HG03095 (cell line): ENCODE data around the gene DNAJC5.

Experiments used
- ATAC-seq: cut with Tn5 transposase; IDR thresholded peaks from one replicate; pipeline ENCODE4 v1.9.1; 2021; ENCODE audit warnings: moderate library complexity; ENCODE audit not compliant: unreplicated experiment

DNAJC5 gene

DNA sequence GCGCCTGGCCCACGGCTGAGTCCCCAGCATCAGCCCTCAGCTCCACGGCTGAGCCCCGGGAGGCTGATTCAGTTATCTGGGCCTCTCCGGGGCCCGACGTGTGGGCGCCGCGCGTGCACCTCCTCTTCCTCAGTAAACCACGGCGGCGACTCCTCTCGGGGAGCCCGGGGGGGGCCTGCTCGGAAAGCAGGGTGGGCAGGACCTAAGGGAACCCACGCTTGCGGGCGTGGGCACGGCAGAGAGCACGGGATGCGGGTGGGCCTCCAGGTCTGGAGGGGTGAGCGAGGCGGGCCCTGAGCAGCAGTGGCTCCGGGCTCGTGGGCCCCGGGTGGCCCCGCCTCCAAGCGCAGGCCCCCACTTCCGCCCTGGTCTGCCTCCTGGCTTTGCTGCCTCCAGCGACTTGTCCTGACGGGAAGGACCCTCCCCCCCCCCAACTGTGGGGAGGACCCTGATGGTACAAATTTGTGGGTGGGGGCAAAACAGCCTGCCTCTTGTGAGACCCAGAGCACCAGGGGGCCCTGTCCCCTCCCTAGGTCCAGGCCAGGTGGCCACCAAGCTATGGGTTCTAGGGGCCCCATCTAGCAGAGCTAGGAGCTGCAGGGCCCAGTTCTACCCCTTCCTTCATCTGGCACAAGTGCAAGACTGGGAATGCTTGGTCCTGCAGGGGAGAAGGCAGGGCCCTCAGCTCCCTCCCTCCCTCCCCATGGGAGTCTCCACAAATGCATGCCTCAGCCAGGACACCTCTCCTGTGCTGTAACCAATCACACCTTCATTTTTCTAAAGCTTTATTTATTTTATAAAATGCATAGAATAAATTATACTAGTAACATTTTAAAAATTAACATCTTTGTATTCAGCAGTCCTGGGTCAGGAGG is 44.4 kb downstream of the DNAJC5 start:
- no peak for ATAC-seq

DNA sequence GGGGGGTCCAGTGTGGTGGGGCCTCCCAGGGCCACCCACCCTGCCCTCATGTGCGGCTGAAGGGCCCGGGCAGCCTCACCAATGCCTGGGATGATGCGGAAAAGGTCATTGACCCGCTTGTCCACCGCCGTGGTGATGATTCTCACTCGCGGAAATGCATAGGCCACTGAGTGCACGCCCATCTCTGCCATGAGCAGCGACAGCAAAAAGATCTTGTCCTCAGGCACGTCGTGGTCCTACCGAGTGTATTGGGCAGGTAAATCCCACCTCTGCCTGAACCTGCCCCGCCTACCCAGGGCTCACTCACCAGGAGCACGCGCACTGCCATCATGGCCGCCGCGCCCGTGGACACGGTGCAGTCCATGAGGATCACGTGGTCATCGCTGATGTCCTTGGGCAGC is 45.1 kb downstream of the DNAJC5 start:
- ATAC-seq = no peak

DNA sequence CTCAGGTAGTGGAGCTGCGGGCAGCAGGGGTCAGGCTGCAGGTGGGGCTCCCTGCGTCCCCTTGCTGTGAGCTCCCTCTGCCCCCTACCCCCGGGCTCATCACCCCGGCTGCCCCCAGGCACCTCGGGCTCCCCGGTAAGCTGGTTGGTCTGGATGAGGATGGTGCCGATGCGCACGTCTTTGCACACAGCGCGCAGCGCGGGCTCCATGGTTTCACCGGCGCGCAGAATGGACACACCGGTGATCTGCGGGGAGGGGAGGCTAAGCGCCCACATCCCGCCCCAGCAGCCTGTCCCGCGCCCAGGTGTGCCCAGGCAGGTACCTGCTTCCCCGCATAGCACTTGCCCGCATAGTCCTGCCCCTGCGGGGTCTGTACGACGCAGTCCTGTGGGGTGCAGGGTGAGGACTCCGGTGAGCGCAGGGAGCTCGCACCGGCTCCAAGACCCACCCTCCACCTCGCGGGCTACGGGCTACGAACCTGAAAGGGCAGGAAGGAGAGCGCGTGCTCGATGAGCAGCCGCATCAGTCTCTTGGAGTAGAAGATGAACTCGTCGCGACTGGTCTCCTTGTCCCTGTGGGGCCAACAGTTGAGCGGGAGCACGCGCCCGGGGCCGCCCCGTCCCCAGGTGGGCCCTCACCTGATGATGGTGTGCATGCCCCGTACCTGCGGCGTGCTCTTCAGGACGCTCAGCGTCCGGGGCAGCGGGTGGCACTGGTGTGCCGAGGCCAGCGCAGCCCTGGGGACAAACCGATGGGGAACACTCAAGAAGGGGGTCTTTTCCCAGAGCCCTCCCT is 45.7 kb downstream of the DNAJC5 start:
- no peak for ATAC-seq

DNA sequence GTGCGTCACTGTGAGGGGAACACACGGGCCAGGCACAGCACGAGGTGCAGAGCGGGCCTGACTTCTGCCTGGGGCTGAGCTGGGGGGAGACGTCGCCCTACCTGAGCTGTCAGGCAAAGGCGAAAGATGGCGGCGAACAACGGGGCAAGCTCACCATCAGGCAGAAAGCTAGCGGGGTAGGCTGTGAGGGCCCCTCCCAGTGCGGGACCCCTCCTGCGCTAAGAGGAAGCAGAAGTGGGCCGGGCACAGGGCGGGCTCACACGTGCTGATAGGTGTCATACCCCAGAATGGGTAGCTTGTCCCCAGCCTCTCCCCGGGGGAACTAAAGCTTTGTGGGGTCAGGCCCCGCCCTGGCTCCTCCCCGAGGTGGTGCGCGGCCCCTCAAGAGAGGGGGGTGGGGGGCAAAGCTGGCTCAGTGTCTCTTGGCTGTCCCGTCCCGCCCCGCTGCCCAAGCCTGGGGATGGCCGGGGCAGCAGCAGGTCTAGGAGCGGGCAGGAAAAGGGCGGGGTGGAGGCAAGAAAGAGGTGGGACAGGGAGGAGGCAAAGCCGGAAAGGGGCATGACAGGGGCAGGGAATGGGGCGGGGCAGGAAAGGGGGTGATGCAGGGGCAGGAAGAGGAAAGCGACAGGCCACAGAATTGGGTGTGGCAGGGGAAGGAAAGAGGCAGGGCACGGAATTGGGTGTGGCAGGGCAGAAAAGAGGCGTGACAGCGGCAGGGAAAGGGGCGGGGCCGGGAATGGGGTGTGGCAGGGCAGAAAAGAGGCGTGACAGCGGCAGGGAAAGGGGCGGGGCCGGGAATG is 46.6 kb downstream of the DNAJC5 start:
- ATAC-seq = no peak

DNA sequence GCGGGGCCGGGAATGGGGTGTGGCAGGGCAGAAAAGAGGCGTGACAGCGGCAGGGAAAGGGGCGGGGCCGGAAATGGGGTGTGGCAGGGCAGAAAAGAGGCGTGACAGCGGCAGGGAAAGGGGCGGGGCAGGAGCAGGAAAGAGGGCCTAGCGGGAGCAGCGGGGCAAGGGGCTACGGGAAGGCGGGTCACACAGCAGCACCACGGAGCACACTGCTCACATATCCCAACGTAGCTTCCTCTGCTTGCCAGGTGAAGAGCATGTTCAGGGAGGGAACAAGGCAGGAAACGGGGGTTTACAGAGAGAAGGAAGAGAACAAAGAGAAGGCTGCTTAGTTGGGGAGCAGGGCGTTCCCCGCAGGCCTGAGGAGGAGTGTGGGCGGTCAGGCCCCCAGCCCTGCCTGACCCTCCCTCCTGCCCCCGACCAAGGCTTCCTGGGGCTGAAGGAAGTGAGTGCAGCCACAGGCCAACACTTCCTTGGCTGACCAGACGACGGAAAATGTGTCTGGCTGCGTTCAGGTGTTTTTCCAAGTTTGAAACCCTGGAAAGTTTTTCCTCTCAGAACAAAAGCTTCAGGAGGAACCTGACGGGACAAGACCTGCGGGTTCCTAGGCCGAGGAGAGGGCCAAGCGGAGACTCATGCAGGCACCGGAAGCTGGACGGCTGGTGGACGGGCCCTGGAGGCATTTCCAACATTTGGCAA is 47.5 kb downstream of the DNAJC5 start:
- no peak for ATAC-seq

DNA sequence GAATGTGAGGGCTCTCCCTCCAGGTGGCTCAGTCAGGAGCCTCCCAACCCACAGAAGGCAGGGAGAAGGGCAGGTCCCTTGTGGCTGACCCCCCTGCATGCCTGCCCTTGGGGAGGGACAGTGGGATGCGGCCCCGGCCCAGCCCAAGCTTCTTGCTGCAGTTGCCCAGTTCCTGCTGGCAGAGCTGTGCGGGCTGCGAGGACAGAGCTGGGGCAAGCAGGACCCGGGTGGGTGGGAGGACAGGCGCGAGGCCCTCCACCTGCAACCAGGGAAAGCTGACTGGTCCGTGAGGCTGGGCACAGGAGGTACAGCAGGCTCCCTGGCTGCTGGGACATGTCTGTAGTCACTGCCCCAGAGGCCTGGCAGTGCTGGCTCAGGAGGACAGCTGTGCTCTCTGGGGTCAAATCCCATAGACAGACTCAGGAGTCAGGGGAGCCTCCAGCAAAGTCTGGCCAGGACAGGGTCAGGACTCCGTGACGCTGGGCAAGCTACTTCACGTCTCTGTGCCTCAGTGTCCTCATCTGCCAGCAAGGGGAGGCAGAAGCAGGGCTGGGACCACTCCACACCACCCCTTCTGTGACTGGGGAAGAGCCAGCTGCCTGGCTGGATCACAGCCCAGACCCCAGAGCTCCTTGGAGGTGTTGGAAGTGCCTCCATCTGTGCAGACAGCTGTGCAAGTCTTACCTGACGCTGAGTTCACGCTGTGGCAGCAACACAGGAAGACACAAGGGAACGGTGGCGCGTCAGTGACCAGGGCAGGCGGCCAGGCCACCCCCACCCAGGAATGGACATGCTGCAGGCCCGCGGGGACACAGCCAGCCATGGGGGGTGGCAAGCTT is 48.3 kb downstream of the DNAJC5 start:
- ATAC-seq = no peak

DNA sequence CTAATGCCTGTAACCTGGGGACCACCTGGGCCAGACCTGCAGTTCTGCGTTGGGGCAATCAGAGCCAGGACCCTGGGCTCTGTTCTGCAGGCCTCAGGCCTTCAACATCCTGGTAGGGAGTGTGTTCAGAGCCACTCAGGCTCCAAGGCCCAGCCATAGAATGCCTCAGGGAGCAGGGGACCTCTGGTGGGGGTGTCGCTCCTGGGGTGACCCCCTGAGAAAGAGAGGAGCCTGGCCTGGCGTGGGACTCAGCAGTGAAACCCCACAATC is 48.8 kb downstream of the DNAJC5 start:
- no peak for ATAC-seq

DNA sequence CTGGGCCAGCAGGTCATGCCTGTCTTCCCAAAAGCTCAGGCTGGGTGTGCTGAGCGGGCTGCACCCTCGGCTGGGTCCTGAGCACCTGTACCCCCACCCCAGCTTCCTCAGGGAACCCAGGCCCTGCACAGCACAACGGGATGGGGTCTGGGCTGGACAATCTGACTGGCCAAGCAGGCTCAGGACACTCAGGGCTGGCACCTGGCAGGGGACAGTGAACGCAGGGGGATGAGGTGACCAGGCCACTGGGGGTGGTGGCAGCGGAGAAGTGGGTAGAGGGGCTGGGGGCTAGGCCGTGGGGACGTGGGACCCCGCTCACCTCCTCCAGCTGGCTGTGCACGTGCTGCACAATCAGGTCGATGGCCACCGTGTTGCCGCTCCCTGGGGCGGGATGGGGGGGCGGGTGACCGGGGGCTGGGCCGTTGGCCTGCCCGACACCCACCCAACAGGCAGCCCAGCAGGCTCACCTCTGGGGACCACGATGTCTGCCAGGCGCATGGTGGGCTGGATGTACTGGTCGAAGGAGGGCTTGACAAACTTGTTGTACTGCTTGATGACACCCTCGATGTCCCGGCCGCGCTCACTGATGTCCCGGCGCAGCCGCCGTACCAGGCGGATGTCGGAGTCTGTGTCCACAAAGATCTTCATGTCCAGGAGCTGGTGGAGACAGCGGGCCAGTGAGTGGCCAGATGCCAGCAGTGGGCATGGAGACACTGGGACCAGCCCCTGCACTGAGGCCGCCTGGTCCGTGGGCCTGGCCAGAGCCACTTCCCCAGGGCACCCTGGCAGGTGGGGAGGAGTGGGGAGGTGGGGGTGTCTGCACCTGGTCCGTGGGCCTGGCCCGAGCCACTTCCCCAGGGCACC is 49.4 kb downstream of the DNAJC5 start:
- ATAC-seq = no peak

DNA sequence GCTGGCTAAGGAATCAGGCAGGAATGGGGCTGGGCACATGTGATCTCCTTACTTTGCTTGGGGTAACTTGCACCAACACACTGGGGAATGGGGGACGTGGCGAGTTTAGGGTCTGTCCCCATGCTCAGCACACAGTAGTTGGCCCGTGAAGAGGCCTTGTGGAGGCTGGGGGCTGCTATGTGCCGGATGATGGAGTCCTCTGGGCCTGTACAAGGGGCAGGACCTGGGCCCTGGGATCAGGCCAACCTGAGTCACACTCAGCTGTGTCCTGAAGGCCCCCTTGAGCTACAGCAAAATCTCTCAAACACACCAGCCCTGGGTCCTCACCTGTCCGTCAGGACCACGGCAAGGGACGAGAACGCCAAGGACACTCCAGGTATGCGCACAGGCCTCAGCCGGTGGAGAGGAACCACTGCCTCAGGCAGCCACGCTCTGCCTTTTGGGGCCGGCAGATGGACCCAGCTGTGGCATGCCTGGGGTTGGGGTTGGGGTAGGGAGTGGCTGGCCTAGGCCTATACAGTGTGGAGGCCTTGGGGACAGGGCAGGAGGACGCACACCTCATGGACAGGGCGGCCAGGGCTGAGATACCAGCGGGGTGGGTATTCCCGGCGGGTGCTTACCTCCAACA is 50.2 kb downstream of the DNAJC5 start:
- no peak for ATAC-seq

DNA sequence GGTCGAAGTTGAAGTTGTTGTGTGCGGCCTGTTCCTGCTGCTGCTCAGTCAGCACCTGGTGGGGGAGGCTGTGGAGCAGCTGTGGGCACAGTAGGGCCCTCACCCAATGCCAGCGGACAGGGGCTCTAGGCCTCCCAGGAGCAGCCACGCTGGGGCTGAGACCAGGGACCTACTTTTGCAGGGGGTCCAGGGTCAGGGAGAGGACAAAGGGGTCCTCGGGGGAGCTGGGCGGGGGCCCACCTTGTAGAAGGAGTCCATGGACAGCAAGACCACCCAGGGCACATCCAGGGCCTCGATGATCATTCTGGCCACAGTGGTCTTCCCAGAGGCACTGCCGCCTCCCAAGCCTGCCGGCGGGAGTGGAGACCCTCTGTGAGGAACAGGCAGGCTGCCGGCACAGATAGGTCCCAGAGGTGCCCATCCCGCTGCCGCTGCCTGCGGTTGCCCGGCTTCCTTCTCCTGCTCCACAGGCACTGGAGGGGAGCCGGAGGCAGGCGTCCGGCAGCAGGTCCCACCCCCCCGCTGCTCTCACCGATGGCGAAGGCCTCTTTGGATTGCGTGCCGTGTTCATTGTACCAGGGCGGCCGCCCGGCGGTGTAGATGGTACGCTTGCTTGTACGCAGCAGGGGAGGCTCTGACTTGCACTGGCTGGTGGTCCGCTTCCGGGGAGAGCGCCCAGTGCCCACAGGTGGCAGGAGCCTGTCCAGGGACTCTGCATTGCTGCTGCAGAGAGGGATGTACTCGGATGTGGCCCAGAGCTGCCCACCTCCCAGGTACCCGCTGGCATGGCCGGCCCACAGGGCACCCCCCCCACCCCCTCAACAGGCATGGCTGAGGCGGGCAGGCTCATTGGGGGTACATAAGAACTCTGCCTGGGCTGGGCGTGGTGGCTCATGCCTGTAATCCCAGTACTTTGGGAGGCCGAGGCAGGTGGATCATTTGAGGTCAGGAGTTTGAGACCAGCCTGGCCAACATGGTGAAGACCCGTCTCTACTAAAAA is 51.3 kb downstream of the DNAJC5 start:
- ATAC-seq = no peak

DNA sequence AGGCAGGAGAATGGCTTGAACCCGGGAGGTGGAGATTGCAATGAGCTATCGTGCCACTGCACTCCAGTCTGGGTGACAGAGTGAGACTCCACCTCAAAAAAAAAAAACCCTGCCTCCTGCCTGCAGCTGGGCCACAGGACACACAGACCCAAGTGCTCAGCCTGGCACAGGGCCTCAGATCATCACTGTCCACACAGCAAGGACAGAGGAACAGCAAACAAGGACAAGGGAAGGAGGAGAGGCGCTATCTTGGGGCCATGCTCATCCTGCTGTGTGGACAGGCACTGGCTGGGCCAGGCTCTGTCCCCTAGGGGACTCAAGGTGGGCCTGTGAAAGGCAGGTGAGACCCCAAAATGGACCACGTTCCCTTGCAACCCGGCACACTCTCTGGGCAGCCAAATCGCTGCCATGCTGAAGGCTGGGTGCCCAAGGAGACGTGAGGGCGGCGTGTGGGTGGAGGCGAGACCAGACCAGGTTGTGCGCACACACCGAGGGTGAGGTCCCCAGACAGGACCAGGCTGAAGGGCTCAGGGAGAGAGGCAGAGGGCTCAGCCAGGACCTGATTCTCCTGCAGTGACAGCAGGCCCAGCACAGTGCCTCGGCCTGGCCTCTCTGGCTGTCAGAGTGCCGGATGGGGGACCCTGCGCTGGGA is 52.2 kb downstream of the DNAJC5 start:
- ATAC-seq = no peak

DNA sequence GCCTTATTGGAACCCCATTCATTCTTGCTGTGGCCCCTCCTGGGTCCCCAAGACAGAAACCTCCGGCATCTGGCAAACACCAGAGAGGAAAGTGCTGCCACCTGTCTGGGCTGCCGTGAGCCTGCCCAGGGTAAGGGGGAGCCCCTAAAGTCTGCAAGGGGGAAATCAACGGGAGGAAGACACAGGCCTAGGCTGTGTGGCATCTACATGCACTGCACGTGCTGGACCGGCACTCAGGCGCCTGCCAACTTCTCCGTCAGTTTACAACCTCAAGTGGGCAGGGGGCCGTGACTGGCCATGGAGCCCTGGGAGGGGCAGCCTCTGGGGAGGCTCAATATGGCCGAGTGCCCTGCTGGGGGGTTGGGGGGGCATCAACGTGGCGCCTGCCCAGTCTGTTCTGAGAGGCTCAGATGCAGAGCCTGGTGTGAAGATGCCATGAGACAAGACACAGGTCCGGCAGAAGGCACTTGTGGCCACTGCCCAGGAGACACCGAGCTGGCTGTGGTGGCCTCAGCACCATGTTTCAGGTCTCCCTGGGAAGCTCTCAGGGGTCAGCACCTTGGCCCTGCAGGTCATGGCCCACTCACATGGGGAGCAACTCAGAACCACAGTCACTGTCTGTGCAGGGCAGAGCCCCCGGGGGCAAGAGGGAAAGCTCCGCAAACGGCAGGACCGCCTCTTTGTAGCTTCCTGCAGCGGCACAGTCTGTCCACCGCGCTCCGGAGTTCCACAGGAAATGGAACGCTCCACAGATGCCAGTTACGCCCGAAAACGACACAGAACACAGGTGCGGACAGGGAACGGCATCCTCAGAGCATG is 52.9 kb downstream of the DNAJC5 start:
- no peak for ATAC-seq

DNA sequence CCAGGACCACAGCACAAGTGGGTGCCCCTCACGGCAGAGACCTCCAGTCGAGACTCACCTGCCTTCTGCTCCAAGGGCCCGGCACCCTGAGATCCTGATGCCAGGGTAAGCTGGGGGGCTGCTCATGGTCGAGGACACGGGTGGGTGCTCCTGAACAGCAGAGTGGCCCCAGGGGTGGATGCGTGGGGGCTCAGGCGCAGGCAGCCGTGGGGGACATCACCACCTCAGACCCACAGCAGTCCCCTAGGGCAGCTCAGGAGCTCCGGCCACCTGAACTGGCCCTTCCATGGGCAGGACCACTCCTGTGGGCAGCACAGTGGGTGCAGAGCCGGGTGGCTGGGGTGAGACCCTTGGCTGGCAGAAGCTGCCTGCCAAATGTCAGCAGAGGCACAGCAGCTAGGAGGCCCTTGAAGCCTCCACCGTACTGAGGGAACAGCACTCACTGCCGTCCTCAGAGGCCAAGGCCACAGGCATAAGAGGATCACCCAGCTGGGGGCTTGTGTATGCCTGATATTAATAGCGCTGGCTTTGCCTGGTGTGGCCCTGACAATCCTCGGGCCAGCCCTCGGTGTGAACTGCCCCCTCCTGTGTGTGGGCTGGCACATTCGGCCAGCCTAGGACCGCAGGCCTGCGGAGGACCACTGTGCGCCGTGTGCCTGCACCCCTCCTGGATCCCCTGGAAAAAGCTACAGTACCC is 55.9 kb downstream of the DNAJC5 start:
- ATAC-seq = no peak

DNA sequence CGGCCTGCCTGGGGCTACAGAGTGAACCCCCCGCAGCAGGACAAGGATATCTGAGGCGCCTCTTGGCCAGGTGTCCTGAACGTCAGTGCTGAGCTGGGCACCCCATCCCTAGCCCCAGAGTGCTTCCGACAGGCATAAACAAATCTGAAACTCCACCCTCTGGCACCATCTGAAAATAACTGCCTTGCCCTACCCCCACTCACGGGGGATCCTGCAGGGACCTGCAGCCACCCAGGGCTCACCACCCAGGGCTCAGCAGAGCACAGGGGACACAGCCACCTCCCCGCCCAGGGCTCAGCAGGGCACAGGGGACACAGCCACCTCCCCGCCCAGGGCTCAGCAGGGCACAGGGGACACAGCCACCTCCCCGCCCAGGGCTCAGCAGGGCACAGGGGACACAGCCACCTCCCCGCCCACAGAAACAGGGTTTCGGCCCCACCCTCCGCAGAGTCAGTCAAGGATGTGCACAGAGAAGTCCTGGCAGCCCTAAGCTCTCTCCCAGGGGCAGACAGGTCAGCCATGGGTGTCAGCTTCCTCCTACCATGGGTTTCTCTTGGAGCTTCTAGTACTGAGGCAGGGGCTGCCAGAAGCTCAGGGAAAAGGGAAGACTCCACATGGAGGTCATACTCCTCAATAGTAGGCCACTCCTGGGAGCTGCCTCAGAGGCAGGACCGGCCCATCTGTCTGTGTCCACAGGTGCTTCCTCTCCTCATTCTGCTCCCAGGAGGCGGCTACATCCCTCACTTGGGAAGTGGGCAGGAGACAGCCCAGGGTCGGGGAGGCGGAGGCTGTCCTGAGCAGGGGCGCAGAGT is 56.7 kb downstream of the DNAJC5 start:
- ATAC-seq = no peak

DNA sequence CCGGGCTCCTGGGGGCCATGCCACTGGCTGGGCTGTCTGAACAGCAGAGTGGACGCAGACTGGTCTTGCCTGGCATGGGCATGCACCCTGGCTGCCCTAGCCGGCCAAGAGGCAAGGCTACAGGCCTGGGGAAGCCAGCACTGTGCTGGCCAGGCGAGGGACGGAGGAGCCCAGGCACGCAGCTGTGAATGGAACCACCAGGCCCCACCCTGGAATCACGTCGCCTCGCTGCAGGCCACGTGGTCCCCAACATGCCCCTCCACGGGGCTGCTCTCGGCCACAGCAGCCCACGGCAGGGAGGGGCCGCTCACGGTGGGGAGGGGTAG is 57.2 kb downstream of the DNAJC5 start:
- no peak for ATAC-seq
